K562 (cell line): ENCODE results near the gene DCST1. TPM values are rescaled to one million over a fixed set of nuclear protein-coding genes. Genes with fewer than 3 reads are reported as not detected.

Experiments
- CBX3 ChIP-seq, 2 experiments: IDR thresholded peaks; 1 replicate in 1 of 2; 2 replicates in 1 of 2; pipeline ENCODE4 v1.6.1; 2012; ENCODE audit warnings: inconsistent platforms in 2 of 2, low read length in 2 of 2, borderline replicate concordance in 1 of 2, control low read depth in 1 of 2
- CEBPZ ChIP-seq: fragments of 150-350 bp; IDR thresholded peaks from 2 replicates; pipeline ENCODE4 v1.6.1; 2014; ENCODE audit warnings: low read depth, mild to moderate bottlenecking, low read length, borderline replicate concordance
- CHD4 ChIP-seq: fragments of 200-600 bp; sonication (generic); IDR thresholded peaks from 3 replicates; pipeline ENCODE4 v1.6.1; 2012; ENCODE audit warnings: low read depth, mild to moderate bottlenecking, mixed read lengths, low read length, inconsistent platforms; ENCODE audit not compliant: insufficient read depth, insufficient replicate concordance, poor library complexity, severe bottlenecking
- COPS2 ChIP-seq: fragments of 450-650 bp; conservative IDR thresholded peaks from 2 replicates; pipeline ENCODE4 v1.6.1; 2016; ENCODE audit warnings: mild to moderate bottlenecking, moderate library complexity
- E2F3 ChIP-seq: fragments of 250-450 bp; sonication (Bioruptor Pico); IDR thresholded peaks from 2 replicates; pipeline ENCODE4 v1.4.0; 2020; ENCODE audit warnings: mild to moderate bottlenecking
- ERF ChIP-seq: fragments of 450-650 bp; formaldehyde crosslinking; IDR thresholded peaks from 2 replicates; pipeline ENCODE4 v1.4.0; 2020; ENCODE audit warnings: mild to moderate bottlenecking, mixed read lengths
- L3MBTL2 ChIP-seq: fragments of 450-650 bp; IDR thresholded peaks from 2 replicates; pipeline ENCODE4 v1.6.1; 2016; ENCODE audit warnings: mild to moderate bottlenecking, moderate library complexity
- MEIS2 ChIP-seq: fragments of 450-650 bp; IDR thresholded peaks from 2 replicates; pipeline ENCODE4 v1.6.1; 2014; ENCODE audit warnings: mild to moderate bottlenecking; ENCODE audit not compliant: partially characterized antibody
- NFRKB ChIP-seq: fragments of 450-650 bp; IDR thresholded peaks from 2 replicates; pipeline ENCODE4 v1.6.1; 2016; ENCODE audit warnings: low read depth
- NUFIP1 ChIP-seq: fragments of 450-650 bp; IDR thresholded peaks from 2 replicates; pipeline ENCODE4 v1.6.1; 2018; ENCODE audit not compliant: partially characterized antibody
- PHB2 ChIP-seq: fragments of 450-650 bp; IDR thresholded peaks from 2 replicates; pipeline ENCODE4 v1.6.1; 2017; ENCODE audit warnings: low read depth
- POLR2AphosphoS2 ChIP-seq: IDR thresholded peaks from 2 replicates; pipeline ENCODE4 v1.6.1; 2012; ENCODE audit warnings: low read length, improper control_type of control experiment
- PRMT5 ChIP-seq: sonication (generic); formaldehyde crosslinking; IDR thresholded peaks from 2 replicates; pipeline ENCODE4 v1.5.0; 2020; ENCODE audit warnings: missing genetic modification reagents
- PTRF ChIP-seq: fragments of 450-650 bp; IDR thresholded peaks from 2 replicates; pipeline ENCODE4 v1.6.1; 2016; ENCODE audit warnings: mild to moderate bottlenecking, missing genetic modification characterization, missing compliant biosample characterization
- PURB ChIP-seq: sonication (generic); formaldehyde crosslinking; IDR thresholded peaks from 2 replicates; pipeline ENCODE4 v1.9.0; 2021; ENCODE audit warnings: low read depth, mild to moderate bottlenecking, missing genetic modification reagents
- RFX7 ChIP-seq: fragments of 250-450 bp; sonication (Bioruptor Pico); IDR thresholded peaks from 2 replicates; pipeline ENCODE4 v1.5.1; 2021; ENCODE audit warnings: mild to moderate bottlenecking
- SMAD3 ChIP-seq: fragments of 450-650 bp; formaldehyde crosslinking; conservative IDR thresholded peaks from 2 replicates; pipeline ENCODE4 v1.4.0; 2020; ENCODE audit warnings: mild to moderate bottlenecking
- TSC22D4 ChIP-seq: fragments of 450-650 bp; IDR thresholded peaks from 2 replicates; pipeline ENCODE4 v1.6.1; 2016; ENCODE audit warnings: missing genetic modification characterization, missing biosample characterization, control low read depth
- ZNF165 ChIP-seq: fragments of 250-450 bp; sonication (Bioruptor Pico); IDR thresholded peaks from 2 replicates; pipeline ENCODE4 v1.4.0; 2020; ENCODE audit warnings: borderline replicate concordance
- ZNF561 ChIP-seq: fragments of 450-650 bp; formaldehyde crosslinking; conservative IDR thresholded peaks from 2 replicates; pipeline ENCODE4 v1.4.0; 2020; ENCODE audit warnings: mild to moderate bottlenecking, moderate library complexity
- ZNF696 ChIP-seq: fragments of 250-450 bp; sonication (Bioruptor Pico); conservative IDR thresholded peaks from 2 replicates; pipeline ENCODE4 v1.4.0; 2020; ENCODE audit warnings: mild to moderate bottlenecking, moderate library complexity
- ZNF785 ChIP-seq: fragments of 250-450 bp; sonication (Bioruptor Pico); IDR thresholded peaks from 2 replicates; pipeline ENCODE4 v1.4.0; 2020; ENCODE audit warnings: mild to moderate bottlenecking
- polyA plus RNA-seq, 8 experiments: library from polyadenylated mRNA; depleted of rRNA in 4 of 8; stranded (reverse) in 5 of 8; unstranded in 3 of 8; fragments of >200 nt; fragmentation: Nextera tagmentation in 2 of 8; fragmentation: Illumina TruSeq in 1 of 8; extraction: Ambion mirVana in 2 of 8; extraction: Trizol in 1 of 8; gene quantifications; 2 replicates each; pipeline versions ENCODE4 v1.2.1 to v1.2.3, GENCODE V29; 2011 to 2014; ENCODE audit warnings: inconsistent platforms in 1 of 8, missing spikeins in 1 of 8
- total RNA-seq, 7 experiments: library from RNA; depleted of rRNA in 6 of 7; stranded (reverse); fragments of >200 nt in 6 of 7; fragmentation: Illumina TruSeq in 2 of 7; extraction: Trizol in 2 of 7; gene quantifications; 2 replicates each; pipeline versions ENCODE4 v1.2.1 to v1.2.3, GENCODE V29; 2011 to 2021; ENCODE audit warnings: low replicate concordance in 1 of 7
- TF ChIP-seq, protein P1 (sequence below): fragments of 250-450 bp; sonication (Bioruptor Pico); IDR thresholded peaks from 2 replicates; pipeline ENCODE4 v1.6.1; 2021; ENCODE audit warnings: mild to moderate bottlenecking
- TF ChIP-seq, protein P2 (sequence below): fragments of 450-650 bp; IDR thresholded peaks from 2 replicates; pipeline ENCODE4 v1.7.1; 2018; ENCODE audit warnings: mild to moderate bottlenecking, low read depth; ENCODE audit not compliant: partially characterized antibody

The DCST1 gene
- total and polyA plus RNA-seq, 9 of the 15 experiments (the other 6 are each of a cell fraction or from before 2014, with no cell fraction given) = not detected

- TF ChIP-seq CEBPZ (no peak), COPS2 (no peak), E2F3 (CRISPR knock-in tag) (peak; percentile 15; the same call in 1 of the 2 replicates), ZNF696 (no peak), ZNF165 (CRISPR knock-in tag) (no peak), ZNF561 (CRISPR knock-in tag) (no peak), NUFIP1 (peak; percentile 3), PTRF (tag) (no peak), POLR2AphosphoS2 (no peak), CHD4 (peak; percentile 59), PURB (CRISPR knock-in tag) (no peak), NFRKB (peak; percentile 68), PRMT5 (CRISPR knock-in tag) (no peak), MEIS2 (no peak), RFX7 (CRISPR knock-in tag) (no peak), L3MBTL2 (peak; percentile 96), SMAD3 (no peak), PHB2 (no peak), TSC22D4 (tag) (no peak), CBX3 (IDR thresholded peaks at IDR 0.05; ENCODE audit: borderline replicate concordance in 1 of 2, low read length in 2 of 2) (peak in 1 of 2 experiments; percentile 53; a peak in 1 of 3 replicates), ZNF785 (CRISPR knock-in tag) (no peak), ERF (CRISPR knock-in tag) (peak; percentile 69; the same call in 1 of the 2 replicates)
- TF ChIP-seq, protein P1, sequence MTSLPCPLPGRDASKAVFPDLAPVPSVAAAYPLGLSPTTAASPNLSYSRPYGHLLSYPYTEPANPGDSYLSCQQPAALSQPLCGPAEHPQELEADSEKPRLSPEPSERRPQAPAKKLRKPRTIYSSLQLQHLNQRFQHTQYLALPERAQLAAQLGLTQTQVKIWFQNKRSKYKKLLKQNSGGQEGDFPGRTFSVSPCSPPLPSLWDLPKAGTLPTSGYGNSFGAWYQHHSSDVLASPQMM (CRISPR knock-in tag) = no peak
- TF ChIP-seq, protein P2, sequence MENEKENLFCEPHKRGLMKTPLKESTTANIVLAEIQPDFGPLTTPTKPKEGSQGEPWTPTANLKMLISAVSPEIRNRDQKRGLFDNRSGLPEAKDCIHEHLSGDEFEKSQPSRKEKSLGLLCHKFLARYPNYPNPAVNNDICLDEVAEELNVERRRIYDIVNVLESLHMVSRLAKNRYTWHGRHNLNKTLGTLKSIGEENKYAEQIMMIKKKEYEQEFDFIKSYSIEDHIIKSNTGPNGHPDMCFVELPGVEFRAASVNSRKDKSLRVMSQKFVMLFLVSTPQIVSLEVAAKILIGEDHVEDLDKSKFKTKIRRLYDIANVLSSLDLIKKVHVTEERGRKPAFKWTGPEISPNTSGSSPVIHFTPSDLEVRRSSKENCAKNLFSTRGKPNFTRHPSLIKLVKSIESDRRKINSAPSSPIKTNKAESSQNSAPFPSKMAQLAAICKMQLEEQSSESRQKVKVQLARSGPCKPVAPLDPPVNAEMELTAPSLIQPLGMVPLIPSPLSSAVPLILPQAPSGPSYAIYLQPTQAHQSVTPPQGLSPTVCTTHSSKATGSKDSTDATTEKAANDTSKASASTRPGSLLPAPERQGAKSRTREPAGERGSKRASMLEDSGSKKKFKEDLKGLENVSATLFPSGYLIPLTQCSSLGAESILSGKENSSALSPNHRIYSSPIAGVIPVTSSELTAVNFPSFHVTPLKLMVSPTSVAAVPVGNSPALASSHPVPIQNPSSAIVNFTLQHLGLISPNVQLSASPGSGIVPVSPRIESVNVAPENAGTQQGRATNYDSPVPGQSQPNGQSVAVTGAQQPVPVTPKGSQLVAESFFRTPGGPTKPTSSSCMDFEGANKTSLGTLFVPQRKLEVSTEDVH = no peak
Observed at GRCh38 chr1:154999571-155000410, 33.8 kb upstream of the DCST1 start (continued).
